GM19035 (cell line): ENCODE data around the gene TUBB.
"Not testable (repeated sequence)": the region's sequence is repeated elsewhere in the genome, so short reads cannot be mapped to it uniquely, and the experiment has no call there.

Experiments
- ATAC-seq: cut with Tn5 transposase; IDR thresholded peaks from one replicate; pipeline ENCODE4 v1.9.1; 2021; ENCODE audit not compliant: unreplicated experiment

Gene TUBB

DNA sequence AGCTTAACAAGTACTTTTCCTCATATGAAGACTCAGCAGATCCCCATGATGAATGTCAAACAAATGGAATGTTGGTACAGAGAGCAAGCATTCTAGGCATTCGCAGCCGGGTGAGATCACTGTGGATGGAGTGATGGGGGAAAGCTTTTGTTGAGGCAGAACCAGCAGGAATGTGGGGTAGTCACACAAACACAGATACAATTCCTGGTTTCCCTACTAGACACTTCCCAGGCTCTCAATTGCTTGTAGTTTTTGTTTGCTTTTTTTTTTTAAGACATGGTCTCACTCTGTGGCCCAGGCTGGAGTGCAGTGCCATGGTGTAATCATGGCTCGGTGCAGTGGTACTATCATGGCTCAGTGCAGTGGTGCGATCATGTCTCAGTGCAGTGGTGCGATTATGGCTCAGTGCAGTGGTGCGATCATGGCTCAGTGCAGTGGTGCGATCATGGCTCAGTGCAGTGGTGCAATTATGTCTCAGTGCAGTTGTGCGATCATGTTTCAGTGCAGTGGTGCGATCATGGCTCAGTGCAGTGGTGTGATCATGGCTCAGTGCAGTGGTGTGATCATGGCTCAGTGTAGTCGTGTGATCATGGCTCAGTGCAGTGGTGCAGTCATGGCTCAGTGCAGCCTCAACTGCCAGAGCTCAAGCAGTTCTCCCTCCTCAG lies 39.6 kb downstream of the TUBB start:
- no peak for ATAC-seq

- no peak for ATAC-seq
Measured at GRCh38 chr6:30760549-30760948, 40.4 kb downstream of the TUBB start.

DNA sequence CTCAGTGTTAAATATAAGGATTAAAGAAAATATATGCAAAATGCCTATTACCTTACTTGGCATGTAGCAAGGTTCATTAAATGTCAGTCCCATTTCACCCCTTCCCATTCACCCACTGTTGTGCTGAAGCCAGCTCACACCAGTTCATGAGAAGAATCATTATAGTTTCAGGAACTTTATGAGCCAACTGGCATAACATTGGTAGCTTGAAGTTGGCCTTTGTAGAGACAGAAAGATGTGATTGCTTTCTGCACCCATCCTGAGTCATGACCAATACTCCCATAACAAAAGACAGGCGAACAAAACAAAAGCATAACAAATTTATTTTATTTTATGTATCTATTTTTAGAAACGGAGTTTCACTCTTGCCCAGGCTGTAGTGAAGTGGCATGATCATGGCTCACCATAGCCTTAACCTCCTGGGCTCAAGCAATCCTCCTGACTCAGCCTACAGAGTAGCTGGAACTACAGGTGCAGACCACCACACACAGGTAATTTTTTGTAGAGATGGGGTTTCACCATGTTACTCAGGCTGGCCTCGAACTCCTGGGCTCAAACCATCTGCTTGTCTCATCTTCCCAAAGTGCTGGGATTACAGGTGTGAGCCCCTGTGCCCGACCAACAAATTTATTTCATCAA lies 41.8 kb downstream of the TUBB start:
- no peak for ATAC-seq

- ATAC-seq, result no peak
Measured at GRCh38 chr6:30763155-30763617, 43.0 kb downstream of the TUBB start.

DNA sequence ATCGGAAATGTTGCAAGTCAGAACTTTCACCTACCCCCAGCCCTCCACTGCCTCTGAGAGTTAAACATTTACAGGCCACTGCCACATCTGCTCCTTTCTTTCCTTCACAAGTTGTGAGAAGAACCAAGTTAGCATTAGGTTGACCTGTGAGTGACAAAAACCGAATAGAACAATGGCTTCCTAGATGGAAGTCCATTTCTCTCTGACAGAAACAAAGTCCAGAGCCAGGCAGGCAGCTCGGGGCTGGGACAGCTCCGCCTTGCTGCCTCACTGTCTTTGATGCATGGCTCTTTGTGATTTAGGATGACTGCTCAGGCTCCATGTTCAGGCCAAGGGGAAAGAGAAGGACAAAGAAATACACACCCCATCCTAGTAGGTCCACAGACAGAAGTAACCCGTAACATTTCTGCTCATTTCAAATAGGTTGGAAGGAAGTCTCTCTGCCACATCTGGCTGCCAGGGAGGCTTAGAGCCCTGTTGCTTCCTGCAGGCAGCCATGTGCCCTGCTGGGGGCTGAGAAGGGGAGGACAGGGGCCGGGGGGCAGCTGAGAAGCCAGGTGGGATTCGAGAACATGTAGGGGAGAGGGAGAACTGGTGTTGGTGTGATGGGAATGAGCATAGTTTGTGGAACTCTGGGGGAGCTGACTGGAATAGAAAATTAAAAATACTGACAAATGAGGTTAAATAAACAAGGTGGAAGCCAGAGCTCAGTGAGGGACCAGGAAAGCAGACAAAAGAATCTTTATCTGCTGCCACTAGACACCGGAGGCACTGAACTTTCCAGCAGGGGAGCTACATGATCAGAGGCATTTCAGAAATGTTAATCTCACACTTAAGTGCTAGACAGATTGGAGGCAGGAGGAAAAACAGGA lies 43.7 kb downstream of the TUBB start:
- no peak for ATAC-seq

- not testable (repeated sequence) for ATAC-seq
Measured at GRCh38 chr6:30764490-30765043, 44.4 kb downstream of the TUBB start.

GRCh38 chr6:30765495-30765894 lies 45.3 kb downstream of the TUBB start:
- ATAC-seq, result not testable (repeated sequence)

DNA sequence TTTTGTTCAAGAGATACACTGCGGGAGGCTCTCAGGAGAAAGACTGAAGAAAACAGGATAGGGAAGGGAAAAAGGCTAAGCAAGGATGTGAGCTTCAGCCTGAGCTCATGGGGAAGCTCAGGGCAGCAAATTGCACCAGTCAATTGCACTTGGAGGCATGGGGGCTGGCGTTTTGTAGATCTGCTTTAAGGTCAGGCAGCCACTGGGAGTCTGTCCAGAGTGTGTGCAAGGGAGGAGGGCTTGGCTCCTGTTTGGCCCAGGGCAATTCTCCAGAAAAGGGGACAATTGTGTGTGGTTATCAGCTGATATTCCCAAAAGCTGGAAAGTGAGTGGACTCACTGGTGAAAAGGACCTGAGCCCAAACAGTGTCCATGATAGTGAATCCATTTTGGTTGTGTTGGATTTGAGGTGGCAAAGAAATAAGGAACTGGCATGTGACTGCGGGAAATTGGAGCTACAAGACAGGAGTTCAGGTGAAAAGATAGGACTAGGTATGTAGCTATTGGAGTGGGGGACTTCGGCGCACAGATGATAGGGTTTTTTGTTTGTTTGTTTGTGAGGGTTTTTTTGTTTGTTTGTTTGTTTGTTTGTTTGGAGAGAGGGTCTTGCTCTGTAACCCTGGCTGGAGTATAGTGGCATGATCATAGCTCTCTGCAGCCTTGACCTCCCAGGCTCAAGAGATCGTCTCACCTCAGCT lies 46.5 kb downstream of the TUBB start:
- ATAC-seq, result no peak

- peak; percentile 62 for ATAC-seq
Measured at GRCh38 chr6:30767158-30767943, 47.2 kb downstream of the TUBB start.

DNA sequence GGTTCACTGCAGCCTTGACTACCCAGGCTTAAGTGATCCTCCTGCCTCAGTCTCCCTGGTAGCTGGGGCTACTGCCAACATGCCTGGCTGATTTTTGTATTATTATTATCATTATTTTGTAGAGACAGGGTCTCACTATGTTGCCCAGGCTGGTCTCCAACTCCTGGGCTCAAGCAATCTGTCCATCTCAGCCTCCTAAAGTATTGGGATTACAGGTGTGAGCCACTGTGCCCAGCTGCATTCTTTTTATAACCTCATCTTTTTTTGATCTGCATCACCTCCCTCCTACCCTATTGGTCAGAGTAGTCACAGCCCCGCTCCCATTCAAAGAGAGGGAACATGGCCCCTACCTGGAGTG lies 47.8 kb downstream of the TUBB start:
- peak; percentile 5 for ATAC-seq

GRCh38 chr6:30768634-30769087 lies 48.5 kb downstream of the TUBB start:
- no peak for ATAC-seq

DNA sequence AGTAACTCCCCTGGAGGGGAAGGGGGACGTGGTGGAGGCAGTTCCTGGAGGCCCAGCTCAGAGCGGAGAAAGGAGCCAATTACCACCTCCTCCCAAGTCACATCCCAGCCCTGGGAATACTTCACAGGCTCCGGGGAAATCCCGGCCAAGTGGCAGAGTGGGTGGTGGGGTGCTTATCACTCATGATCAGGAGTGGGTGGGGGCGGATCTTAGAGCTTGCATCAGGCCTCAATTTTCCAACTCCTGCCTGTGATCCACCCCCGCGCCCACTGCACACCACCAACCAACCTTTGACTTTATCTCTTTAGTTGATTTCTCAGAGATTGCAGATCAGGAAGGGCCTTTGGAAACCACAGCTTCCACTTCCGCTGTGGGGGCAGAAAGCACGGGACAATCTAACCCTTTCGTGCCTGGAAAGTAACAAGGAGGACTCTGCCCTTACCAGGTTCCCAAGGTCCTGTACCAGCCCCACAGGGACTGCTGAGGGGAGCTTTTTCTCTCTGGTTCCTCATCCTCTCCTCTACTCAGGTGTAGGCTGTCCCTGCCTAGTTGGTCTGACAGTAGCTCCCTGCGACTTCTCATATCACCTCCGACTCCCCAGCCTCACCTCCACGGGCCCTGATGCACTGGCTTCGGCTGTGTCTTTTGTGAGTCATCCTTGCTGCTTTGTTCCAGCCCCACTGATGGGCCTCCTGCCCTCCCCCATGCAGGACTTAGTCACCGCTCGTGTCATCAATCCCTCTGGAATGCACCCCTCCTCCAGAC lies 49.1 kb downstream of the TUBB start:
- ATAC-seq, result no peak

GRCh38 chr6:30769853-30770524 lies 49.8 kb downstream of the TUBB start:
- no peak for ATAC-seq

DNA sequence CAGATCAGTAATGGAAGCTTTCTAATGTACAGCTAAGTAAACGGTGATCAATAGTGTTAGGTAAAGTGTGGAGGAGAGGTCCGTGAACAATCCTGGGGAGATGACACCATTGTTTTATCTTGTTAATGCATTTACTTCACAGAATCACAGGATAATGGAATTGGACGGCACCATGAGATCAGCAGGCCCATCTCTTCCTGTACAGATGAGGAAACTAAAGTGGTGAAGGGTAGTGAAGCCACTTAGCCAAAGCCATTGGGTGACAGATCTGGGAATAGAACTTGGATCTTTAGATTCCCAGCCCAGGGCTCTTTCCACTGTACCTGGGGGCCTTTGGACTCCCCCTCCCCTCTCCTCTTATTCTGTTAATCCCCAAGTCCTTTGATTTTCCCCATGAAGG lies 50.4 kb downstream of the TUBB start:
- ATAC-seq, result no peak

GRCh38 chr6:30774701-30775100 lies 54.5 kb downstream of the TUBB start:
- no peak for ATAC-seq
